COLO829 (cell line): Measurements from ENCODE around the gene CNTFR.

ENCODE experiments used
- DNase-seq: peaks from one replicate; pipeline ENCODE4 v3.0.0; 2012; ENCODE audit warnings: low spot score

CNTFR gene

GRCh38 chr9:34590381-34591247 is 1.1 kb upstream of the CNTFR start:
- DNase-seq: no peak

- DNase-seq: no peak
Observed at GRCh38 chr9:34588671-34589635, 571 bp downstream of the CNTFR start.

GRCh38 chr9:34587271-34587670 is 2.3 kb downstream of the CNTFR start:
- no peak for DNase-seq

GRCh38 chr9:34585946-34586669 is 3.4 kb downstream of the CNTFR start:
- no peak for DNase-seq

GRCh38 chr9:34584970-34585369 is 4.6 kb downstream of the CNTFR start:
- DNase-seq: no peak

- no peak for DNase-seq
Observed at GRCh38 chr9:34582787-34583186, 6.7 kb downstream of the CNTFR start.

- no peak for DNase-seq
Observed at GRCh38 chr9:34581318-34581717, 8.2 kb downstream of the CNTFR start.

- DNase-seq: no peak
Observed at GRCh38 chr9:34580358-34580757, 9.2 kb downstream of the CNTFR start.

- DNase-seq: no peak
Observed at GRCh38 chr9:34579808-34580163, 9.7 kb downstream of the CNTFR start.

GRCh38 chr9:34579104-34579807 is 10.3 kb downstream of the CNTFR start:
- DNase-seq: no peak

GRCh38 chr9:34578241-34579103 is 11.1 kb downstream of the CNTFR start:
- no peak for DNase-seq

GRCh38 chr9:34577400-34578240 is 11.9 kb downstream of the CNTFR start:
- no peak for DNase-seq

- no peak for DNase-seq
Observed at GRCh38 chr9:34576597-34577399, 12.7 kb downstream of the CNTFR start.

- no peak for DNase-seq
Observed at GRCh38 chr9:34575862-34576596, 13.5 kb downstream of the CNTFR start.

GRCh38 chr9:34575241-34575640 is 14.3 kb downstream of the CNTFR start:
- DNase-seq: no peak

- no peak for DNase-seq
Observed at GRCh38 chr9:34574571-34574970, 15.0 kb downstream of the CNTFR start.

- DNase-seq: no peak
Observed at GRCh38 chr9:34573599-34574325, 15.8 kb downstream of the CNTFR start.
